HepG2 (cell line): ENCODE results near the gene TLCD1. TPM values are rescaled to one million over a fixed set of nuclear protein-coding genes. Genes with fewer than 3 reads are reported as not detected.
A peak's percentile ranks its signal among the peaks of the same experiment; 100 is the strongest.

ENCODE experiments used
- EP300 ChIP-seq, 3 experiments: sonication (generic) in 1 of 3; formaldehyde crosslinking in 1 of 3; IDR thresholded peaks; 2 replicates each; pipeline versions ENCODE4 v1.5.1 to v1.6.1; 2011 to 2020; ENCODE audit warnings: low read depth in 2 of 3, low read length in 2 of 3, borderline replicate concordance in 1 of 3, improper control_type of control experiment in 1 of 3, mild to moderate bottlenecking in 1 of 3, missing genetic modification reagents in 1 of 3, moderate library complexity in 1 of 3
- ETV6 ChIP-seq: sonication (generic); formaldehyde crosslinking; conservative IDR thresholded peaks from 2 replicates; pipeline ENCODE4 v1.4.0; 2020; ENCODE audit warnings: missing genetic modification reagents
- GPN1 ChIP-seq: sonication (generic); formaldehyde crosslinking; IDR thresholded peaks from 2 replicates; pipeline ENCODE4 v1.5.1; 2020; ENCODE audit warnings: missing genetic modification reagents, borderline replicate concordance
- KLF12 ChIP-seq: sonication (generic); formaldehyde crosslinking; IDR thresholded peaks from 2 replicates; pipeline ENCODE4 v1.4.0; 2020; ENCODE audit warnings: missing genetic modification reagents, borderline replicate concordance
- KLF13 ChIP-seq: sonication (generic); formaldehyde crosslinking; IDR thresholded peaks from 2 replicates; pipeline ENCODE4 v1.4.0; 2020; ENCODE audit warnings: mild to moderate bottlenecking, missing genetic modification reagents
- MLLT10 ChIP-seq: sonication (generic); formaldehyde crosslinking; IDR thresholded peaks from 2 replicates; pipeline ENCODE4 v1.4.0; 2020; ENCODE audit warnings: missing genetic modification reagents
- NFYC ChIP-seq: IDR thresholded peaks from 2 replicates; pipeline ENCODE4 v1.6.1; 2016; ENCODE audit warnings: missing genetic modification reagents, missing compliant biosample characterization
- RNF2 ChIP-seq: fragments of 450-650 bp; conservative IDR thresholded peaks from 2 replicates; pipeline ENCODE4 v1.6.1; 2016; ENCODE audit warnings: low read depth
- SAP130 ChIP-seq: IDR thresholded peaks from 2 replicates; pipeline ENCODE4 v1.6.1; 2016; ENCODE audit warnings: low read depth
- SRSF1 ChIP-seq: fragments of 200-400 bp; formaldehyde crosslinking; optimal IDR thresholded peaks from 2 replicates; pipeline ENCODE3; 2017; ENCODE audit warnings: mild to moderate bottlenecking, low read depth, low read length, moderate library complexity
- TSC22D2 ChIP-seq: sonication (generic); formaldehyde crosslinking; IDR thresholded peaks from 2 replicates; pipeline ENCODE4 v1.5.1; 2020; ENCODE audit warnings: missing genetic modification reagents, mild to moderate bottlenecking, borderline replicate concordance
- ZHX1 ChIP-seq: sonication (generic); formaldehyde crosslinking; IDR thresholded peaks from 2 replicates; pipeline ENCODE4 v1.8.1; 2022; ENCODE audit warnings: low read depth, mild to moderate bottlenecking, missing genetic modification reagents
- ZMYM4 ChIP-seq: sonication (generic); formaldehyde crosslinking; IDR thresholded peaks from 2 replicates; pipeline ENCODE4 v1.8.1; 2023; ENCODE audit warnings: mild to moderate bottlenecking, missing genetic modification reagents
- ZNF251 ChIP-seq: sonication (generic); formaldehyde crosslinking; IDR thresholded peaks from 2 replicates; pipeline ENCODE4 v1.9.0; 2021; ENCODE audit warnings: mild to moderate bottlenecking, missing genetic modification reagents
- ZNF614 ChIP-seq: IDR thresholded peaks from 2 replicates; pipeline ENCODE4 v1.6.1; 2018; ENCODE audit warnings: missing biosample characterization, missing genetic modification reagents, inconsistent platforms, borderline replicate concordance
- ZNF768 ChIP-seq: sonication (generic); formaldehyde crosslinking; IDR thresholded peaks from 2 replicates; pipeline ENCODE4 v1.4.0; 2020; ENCODE audit warnings: missing genetic modification reagents
- polyA plus RNA-seq, 8 experiments: library from polyadenylated mRNA; depleted of rRNA in 3 of 8; stranded (reverse) in 7 of 8; unstranded in 1 of 8; fragments of >200 nt; fragmentation: Illumina TruSeq in 4 of 8; extraction: Trizol in 4 of 8; gene quantifications; 2 replicates each; pipeline versions ENCODE4 v1.2.1 to v1.2.3, GENCODE V29; 2011 to 2016; ENCODE audit warnings: low read depth in 4 of 8, missing spikeins in 1 of 8, mixed read lengths in 1 of 8; ENCODE audit not compliant: insufficient read depth in 1 of 8
- total RNA-seq, 5 experiments: library from RNA; depleted of rRNA; stranded (reverse); fragments of >200 nt; fragmentation: Illumina TruSeq; extraction: Trizol; gene quantifications; 2 replicates each; pipeline ENCODE4 v1.2.3, GENCODE V29; 2016; ENCODE audit warnings: low read depth in 1 of 5
- TF ChIP-seq, protein P1 (sequence below), 2 experiments: sonication (generic) in 1 of 2; formaldehyde crosslinking in 1 of 2; IDR thresholded peaks; 2 replicates each; pipeline versions ENCODE4 v1.4.0 to v1.6.1; 2016 to 2020; ENCODE audit warnings: borderline replicate concordance in 1 of 2, low read depth in 1 of 2, mild to moderate bottlenecking in 1 of 2, missing genetic modification reagents in 1 of 2
- TF ChIP-seq, protein P2 (sequence below): sonication (generic); formaldehyde crosslinking; IDR thresholded peaks from 2 replicates; pipeline ENCODE4 v1.5.1; 2020; ENCODE audit warnings: mild to moderate bottlenecking, missing genetic modification reagents

TLCD1 gene
- total and polyA plus RNA-seq, 2 of the 13 experiments (the other 11 are each of a cell fraction or from before 2014, with no cell fraction given), result 14.9 to 19.6 TPM

- TF ChIP-seq ZNF768 (CRISPR knock-in tag) (0 out of 2 replicates have a peak, but pooled peaks have one; percentile 38), ZNF614 (CRISPR knock-in tag) (no peak), SAP130 (peak; percentile 89), SRSF1 (peak; percentile 83), ZHX1 (CRISPR knock-in tag) (no peak), RNF2 (no peak), KLF13 (no peak), TSC22D2 (CRISPR knock-in tag) (no peak), MLLT10 (no peak), ZMYM4 (peak; percentile 41; the same call in 1 of the 2 replicates), NFYC (CRISPR knock-in tag) (no peak), KLF12 (CRISPR knock-in tag) (no peak), EP300 (IDR thresholded peaks at IDR 0.05; ENCODE audit: low read depth in 2 of 2, low read length in 2 of 2) (0 out of 4 replicates have a peak, but pooled peaks of 1 of the 2 experiments have one; percentile 24), EP300 (CRISPR knock-in tag; IDR thresholded peaks at IDR 0.05; ENCODE audit: borderline replicate concordance) (0 out of 2 replicates have a peak, but pooled peaks have one; percentile 12), ZNF251 (CRISPR knock-in tag) (no peak), GPN1 (CRISPR knock-in tag) (no peak), ETV6 (CRISPR knock-in tag) (no peak)
- TF ChIP-seq, protein P1, sequence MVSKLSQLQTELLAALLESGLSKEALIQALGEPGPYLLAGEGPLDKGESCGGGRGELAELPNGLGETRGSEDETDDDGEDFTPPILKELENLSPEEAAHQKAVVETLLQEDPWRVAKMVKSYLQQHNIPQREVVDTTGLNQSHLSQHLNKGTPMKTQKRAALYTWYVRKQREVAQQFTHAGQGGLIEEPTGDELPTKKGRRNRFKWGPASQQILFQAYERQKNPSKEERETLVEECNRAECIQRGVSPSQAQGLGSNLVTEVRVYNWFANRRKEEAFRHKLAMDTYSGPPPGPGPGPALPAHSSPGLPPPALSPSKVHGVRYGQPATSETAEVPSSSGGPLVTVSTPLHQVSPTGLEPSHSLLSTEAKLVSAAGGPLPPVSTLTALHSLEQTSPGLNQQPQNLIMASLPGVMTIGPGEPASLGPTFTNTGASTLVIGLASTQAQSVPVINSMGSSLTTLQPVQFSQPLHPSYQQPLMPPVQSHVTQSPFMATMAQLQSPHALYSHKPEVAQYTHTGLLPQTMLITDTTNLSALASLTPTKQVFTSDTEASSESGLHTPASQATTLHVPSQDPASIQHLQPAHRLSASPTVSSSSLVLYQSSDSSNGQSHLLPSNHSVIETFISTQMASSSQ (IDR thresholded peaks at IDR 0.05; ENCODE audit: low read depth), result no peak
- TF ChIP-seq, protein P1 (CRISPR knock-in tag; IDR thresholded peaks at IDR 0.05; ENCODE audit: borderline replicate concordance), result peak; percentile 56
- TF ChIP-seq, protein P2, sequence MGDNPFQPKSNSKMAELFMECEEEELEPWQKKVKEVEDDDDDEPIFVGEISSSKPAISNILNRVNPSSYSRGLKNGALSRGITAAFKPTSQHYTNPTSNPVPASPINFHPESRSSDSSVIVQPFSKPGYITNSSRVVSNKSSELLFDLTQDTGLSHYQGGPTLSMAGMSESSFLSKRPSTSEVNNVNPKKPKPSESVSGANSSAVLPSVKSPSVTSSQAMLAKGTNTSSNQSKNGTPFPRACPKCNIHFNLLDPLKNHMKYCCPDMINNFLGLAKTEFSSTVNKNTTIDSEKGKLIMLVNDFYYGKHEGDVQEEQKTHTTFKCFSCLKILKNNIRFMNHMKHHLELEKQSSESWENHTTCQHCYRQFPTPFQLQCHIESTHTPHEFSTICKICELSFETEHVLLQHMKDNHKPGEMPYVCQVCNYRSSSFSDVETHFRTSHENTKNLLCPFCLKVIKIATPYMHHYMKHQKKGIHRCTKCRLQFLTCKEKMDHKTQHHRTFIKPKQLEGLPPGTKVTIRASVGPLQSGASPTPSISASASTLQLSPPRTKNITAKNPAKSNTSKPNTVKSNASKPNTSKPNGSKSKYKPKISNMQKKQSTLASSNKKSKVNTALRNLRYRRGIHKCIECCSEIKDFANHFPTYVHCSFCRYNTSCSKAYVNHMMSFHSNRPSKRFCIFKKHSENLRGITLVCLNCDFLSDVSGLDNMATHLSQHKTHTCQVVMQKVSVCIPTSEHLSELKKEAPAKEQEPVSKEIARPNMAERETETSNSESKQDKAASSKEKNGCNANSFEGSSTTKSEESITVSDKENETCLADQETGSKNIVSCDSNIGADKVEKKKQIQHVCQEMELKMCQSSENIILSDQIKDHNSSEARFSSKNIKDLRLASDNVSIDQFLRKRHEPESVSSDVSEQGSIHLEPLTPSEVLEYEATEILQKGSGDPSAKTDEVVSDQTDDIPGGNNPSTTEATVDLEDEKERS (CRISPR knock-in tag), result no peak
Measured at GRCh38 chr17:28744972-28745785, 19.1 kb upstream of the TLCD1 start (continued).
